Measurements from ENCODE around the gene CAPN1. TPM values are rescaled to one million over a fixed set of nuclear protein-coding genes. Genes with fewer than 3 reads are reported as not detected.
"Not testable (repeated sequence)": the region's sequence is repeated elsewhere in the genome, so short reads cannot be mapped to it uniquely, and the experiment has no call there.

Gene CAPN1
- total RNA-seq, 3 donors from 2014 or later = 65.5 to 86.2 (median 81.9) TPM

DNA sequence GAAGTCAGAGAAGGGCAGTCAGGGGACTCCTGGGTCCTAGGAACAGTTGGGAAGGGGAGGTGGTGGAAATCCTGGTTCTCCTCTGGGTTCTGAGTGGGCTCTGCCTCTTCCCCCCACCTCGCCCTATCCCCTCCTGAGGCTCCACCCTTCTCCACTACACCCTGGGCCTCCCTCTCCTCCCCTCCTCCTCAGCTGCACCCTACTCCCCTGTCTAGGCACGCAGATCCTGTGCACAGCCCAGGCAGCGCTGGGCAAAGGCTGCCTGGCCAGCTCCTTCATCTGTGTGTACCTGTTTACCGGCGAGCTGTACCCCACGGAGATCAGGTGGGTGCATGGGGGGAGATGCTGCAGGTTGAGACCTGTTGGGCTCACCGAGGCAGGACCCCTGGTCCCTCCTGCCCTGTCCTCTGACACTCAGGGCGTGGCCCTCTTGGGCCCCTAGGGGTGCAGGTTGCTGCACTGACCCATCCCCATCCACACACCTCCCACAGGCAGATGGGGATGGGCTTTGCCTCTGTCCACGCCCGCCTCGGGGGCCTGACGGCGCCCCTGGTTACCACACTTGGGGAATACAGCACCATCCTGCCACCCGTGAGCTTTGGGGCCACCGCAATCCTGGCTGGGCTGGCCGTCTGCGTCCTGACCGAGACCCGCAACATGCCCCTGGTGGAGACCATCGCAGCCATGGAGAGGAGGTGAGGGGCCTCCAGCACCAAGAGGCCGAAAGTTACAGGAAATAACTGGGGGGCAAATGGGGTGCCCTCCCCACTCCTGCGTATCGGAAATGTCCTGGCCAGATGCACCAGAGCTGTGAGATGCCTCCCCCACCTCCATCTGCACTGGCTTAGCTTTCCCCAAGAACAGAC, 54.7 kb downstream of the CAPN1 start:
- ATAC-seq (no peak), DNase-seq (no peak)
- no peaks in the 10 kb centered on the region for H3K9me3 Mint-ChIP-seq
- no peaks in the 10 kb centered on the region for H3K4me1 Mint-ChIP-seq (ENCODE audit: low read depth)
- no peaks in the 10 kb centered on the region for H3K36me3 Mint-ChIP-seq (ENCODE audit: insufficient read depth)
- no peak overlapping the region for H3K4me3 Mint-ChIP-seq
- peaks cover 5% of the 10 kb centered on the region for H3K27me3 Mint-ChIP-seq (ENCODE audit: low read depth)

DNA sequence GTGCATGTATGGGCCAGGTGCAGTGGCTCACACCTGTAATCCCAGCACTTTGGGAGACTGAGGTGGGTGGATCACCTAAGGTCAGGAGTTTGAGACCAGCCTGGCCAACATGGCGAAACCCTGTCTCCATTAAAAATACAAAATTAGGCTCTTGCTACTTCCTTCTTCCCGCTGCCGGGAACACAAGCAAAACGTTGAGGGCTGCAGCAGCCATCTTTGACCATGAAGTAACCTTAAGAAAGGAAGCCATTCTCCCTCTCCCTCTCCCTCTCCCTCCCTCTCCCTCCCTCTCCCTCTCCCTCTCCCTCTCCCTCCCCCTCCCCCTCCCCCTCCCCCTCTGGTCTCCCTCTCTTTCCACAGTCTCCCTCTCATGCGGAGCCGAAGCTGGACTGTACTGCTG, 56.6 kb downstream of the CAPN1 start:
- not testable (repeated sequence) for ATAC-seq; DNase-seq; H3K9me3 Mint-ChIP-seq; H3K36me3 Mint-ChIP-seq (ENCODE audit: insufficient read depth); H3K4me3 Mint-ChIP-seq; H3K27me3 Mint-ChIP-seq (ENCODE audit: low read depth); H3K4me1 Mint-ChIP-seq (ENCODE audit: low read depth)

DNA sequence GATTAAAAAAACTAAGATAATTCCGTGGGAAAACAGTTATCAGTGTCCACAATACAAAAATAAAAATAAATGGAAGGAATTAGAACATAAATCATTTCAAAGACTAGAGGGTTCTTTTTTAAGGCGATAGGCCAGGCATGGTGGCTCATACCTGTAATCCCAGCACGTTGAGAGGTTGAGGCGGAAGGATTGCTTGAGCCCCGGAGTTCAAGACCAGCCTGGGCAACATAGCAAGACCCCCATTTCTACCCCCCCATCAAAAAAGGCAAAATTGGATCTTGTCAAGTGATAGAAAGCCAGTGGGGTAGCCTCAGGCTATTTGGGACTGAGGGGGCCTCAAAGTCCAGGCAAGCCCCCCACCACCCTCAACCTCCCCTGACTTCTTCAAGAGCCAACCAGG, 59.4 kb downstream of the CAPN1 start:
- Mint-ChIP-seq H3K4me3 (no peak overlapping the region), H3K36me3 (ENCODE audit: insufficient read depth) (no peaks in the 10 kb centered on the region), H3K9me3 (peaks cover 8% of the 10 kb centered on the region), H3K4me1 (ENCODE audit: low read depth) (no peaks in the 10 kb centered on the region), H3K27me3 (ENCODE audit: low read depth) (peaks cover 3% of the 10 kb centered on the region)
- DNase-seq = no peak
- no peak for ATAC-seq

DNA sequence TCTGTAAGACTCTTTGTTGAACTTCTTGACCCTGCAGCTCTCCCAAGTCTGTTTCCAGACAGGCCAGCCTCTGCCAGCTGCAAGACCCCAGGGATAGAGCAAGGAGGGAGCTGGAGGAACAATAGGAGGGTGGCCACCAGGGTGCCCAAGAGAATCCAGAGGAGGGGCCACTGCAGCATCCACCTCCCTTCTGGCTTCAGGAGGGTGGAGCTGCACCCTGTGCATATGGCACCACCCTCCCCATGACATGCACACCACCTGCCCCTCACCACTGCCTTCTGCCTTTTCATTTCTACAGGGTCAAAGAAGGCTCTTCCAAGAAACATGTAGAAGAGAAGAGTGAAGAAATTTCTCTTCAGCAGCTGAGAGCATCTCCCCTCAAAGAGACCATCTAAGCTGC, 60.0 kb downstream of the CAPN1 start:
- H3K4me3 Mint-ChIP-seq = no peak overlapping the region
- ATAC-seq (no peak), DNase-seq (no peak)
- H3K27me3 Mint-ChIP-seq (ENCODE audit: low read depth) = peaks cover 3% of the 10 kb centered on the region
- H3K9me3 Mint-ChIP-seq = peaks cover 8% of the 10 kb centered on the region
- H3K36me3 Mint-ChIP-seq (ENCODE audit: insufficient read depth) = no peaks in the 10 kb centered on the region
- no peaks in the 10 kb centered on the region for H3K4me1 Mint-ChIP-seq (ENCODE audit: low read depth)

GRCh38 chr11:65242389-65242788, 60.7 kb downstream of the CAPN1 start:
- ATAC-seq (no peak), DNase-seq (no peak)
- Mint-ChIP-seq H3K4me1 (ENCODE audit: low read depth) (no peaks in the 10 kb centered on the region), H3K36me3 (ENCODE audit: insufficient read depth) (no peaks in the 10 kb centered on the region), H3K9me3 (peaks cover 8% of the 10 kb centered on the region), H3K27me3 (ENCODE audit: low read depth) (peaks cover 4% of the 10 kb centered on the region), H3K4me3 (no peak overlapping the region)

GRCh38 chr11:65243797-65244196, 62.1 kb downstream of the CAPN1 start:
- peaks cover 8% of the 10 kb centered on the region for H3K9me3 Mint-ChIP-seq
- H3K36me3 Mint-ChIP-seq (ENCODE audit: insufficient read depth) = no peaks in the 10 kb centered on the region
- peaks cover 3% of the 10 kb centered on the region for H3K27me3 Mint-ChIP-seq (ENCODE audit: low read depth)
- no peak for ATAC-seq
- no peak overlapping the region for H3K4me3 Mint-ChIP-seq
- no peaks in the 10 kb centered on the region for H3K4me1 Mint-ChIP-seq (ENCODE audit: low read depth)
- no peak for DNase-seq

DNA sequence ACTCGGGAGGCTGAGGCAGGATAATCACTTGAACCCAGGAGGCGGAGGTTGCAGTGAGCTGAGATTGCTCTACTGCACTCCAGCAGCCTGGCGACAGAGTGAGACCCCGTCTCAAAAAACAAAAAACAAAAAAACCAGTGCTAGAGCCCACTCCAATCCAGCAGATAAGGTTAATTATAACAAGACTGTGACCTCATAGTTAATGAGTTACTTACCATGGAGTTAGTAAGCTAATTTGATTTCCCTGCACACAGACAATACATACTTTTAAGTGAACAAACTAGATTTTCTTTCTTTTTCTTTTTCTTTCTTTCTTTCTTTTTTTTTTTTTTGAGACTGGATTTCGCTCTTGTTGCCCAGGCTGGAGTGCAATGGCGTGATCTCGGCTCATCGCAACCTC, 63.3 kb downstream of the CAPN1 start:
- not testable (repeated sequence) for DNase-seq; H3K4me1 Mint-ChIP-seq (ENCODE audit: low read depth)

DNA sequence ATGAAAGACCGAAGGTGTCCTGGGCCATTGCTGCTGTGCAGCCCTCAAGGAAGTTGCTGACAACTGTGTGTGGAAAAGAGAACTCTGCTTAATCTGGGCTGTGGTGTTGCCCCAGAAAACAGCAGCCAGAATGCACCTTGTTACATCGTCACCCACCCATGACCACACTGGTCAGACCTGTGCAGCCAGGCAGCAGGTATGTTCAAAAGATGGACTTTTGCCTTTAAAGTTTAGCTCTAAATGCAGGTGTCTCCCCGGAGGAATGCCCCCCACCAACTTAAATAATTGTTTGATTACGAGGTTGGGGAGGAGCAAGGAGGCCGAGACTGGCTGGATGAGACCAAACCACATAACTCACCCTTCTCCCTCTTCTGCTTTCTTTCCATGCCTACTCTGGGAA, 64.8 kb downstream of the CAPN1 start:
- DNase-seq = no peak
- Mint-ChIP-seq H3K4me3 (no peak overlapping the region), H3K9me3 (peaks cover 8% of the 10 kb centered on the region)

More for the DNA sequence above, 63.3 kb downstream of the CAPN1 start:
- not testable (repeated sequence) for H3K9me3 Mint-ChIP-seq; ATAC-seq; H3K36me3 Mint-ChIP-seq (ENCODE audit: insufficient read depth); H3K27me3 Mint-ChIP-seq (ENCODE audit: low read depth); H3K4me3 Mint-ChIP-seq

GRCh38 chr11:65248184-65248710, 66.5 kb downstream of the CAPN1 start:
- H3K27me3 Mint-ChIP-seq (ENCODE audit: low read depth); ATAC-seq; H3K9me3 Mint-ChIP-seq; H3K4me1 Mint-ChIP-seq (ENCODE audit: low read depth); H3K4me3 Mint-ChIP-seq; H3K36me3 Mint-ChIP-seq (ENCODE audit: insufficient read depth); DNase-seq: not testable (repeated sequence)

More for the DNA sequence above, 64.8 kb downstream of the CAPN1 start:
- Mint-ChIP-seq H3K27me3 (ENCODE audit: low read depth) (peaks cover 2% of the 10 kb centered on the region), H3K36me3 (ENCODE audit: insufficient read depth) (no peaks in the 10 kb centered on the region), H3K4me1 (ENCODE audit: low read depth) (no peaks in the 10 kb centered on the region)
- ATAC-seq = no peak

DNA sequence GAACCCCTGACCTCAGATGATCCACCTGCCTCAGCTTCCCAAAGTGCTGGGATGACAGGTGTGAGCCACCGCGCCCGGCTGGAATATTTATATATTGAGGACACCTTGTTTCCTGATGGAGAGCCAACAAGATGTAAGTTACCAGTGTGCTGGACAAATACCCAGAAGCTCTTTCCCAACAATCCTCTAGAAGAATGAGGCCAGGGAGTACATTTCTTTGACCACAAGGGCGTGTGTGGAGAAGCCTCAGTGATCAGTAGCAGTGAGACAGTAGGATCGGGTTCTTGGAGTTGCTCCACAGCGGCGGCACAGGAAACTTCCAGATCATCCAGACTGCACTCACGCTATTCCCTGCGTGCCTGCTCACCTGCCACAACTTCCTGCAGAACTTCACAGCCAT, 69.7 kb downstream of the CAPN1 start:
- no peak for ATAC-seq
- Mint-ChIP-seq H3K9me3 (no peaks in the 10 kb centered on the region), H3K4me1 (ENCODE audit: low read depth) (no peaks in the 10 kb centered on the region), H3K36me3 (ENCODE audit: insufficient read depth) (no peaks in the 10 kb centered on the region), H3K4me3 (no peak overlapping the region), H3K27me3 (ENCODE audit: low read depth) (peaks cover 2% of the 10 kb centered on the region)
- no peak for DNase-seq

DNA sequence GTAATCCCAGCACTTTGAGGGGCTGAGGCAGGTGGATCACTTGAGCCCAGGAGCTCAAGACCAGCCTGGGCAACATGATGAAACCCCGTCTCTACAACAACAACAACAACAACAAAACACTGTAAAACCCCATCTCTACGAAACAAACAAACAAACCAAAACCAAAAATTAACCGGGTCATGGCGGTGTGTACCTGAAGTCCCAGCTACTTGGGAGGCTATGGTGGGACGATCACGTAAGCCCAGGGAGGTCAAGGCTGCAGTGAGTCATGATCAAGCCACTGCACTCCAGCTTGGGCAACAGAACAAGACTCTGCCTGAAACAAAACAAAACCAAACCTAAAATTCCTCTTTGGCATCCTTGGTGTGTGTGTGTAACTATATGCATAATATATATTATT, 73.0 kb downstream of the CAPN1 start:
- Mint-ChIP-seq H3K4me1 (ENCODE audit: low read depth) (peaks cover 2% of the 10 kb centered on the region), H3K36me3 (ENCODE audit: insufficient read depth) (no peaks in the 10 kb centered on the region), H3K9me3 (no peaks in the 10 kb centered on the region), H3K27me3 (ENCODE audit: low read depth) (no peaks in the 10 kb centered on the region), H3K4me3 (no peak overlapping the region)
- DNase-seq (no peak), ATAC-seq (no peak)

GRCh38 chr11:65258988-65259387, 77.3 kb downstream of the CAPN1 start:
- Mint-ChIP-seq H3K4me3 (no peak overlapping the region), H3K36me3 (ENCODE audit: insufficient read depth) (no peaks in the 10 kb centered on the region)
- no peak for ATAC-seq

GRCh38 chr11:65260302-65260701, 78.6 kb downstream of the CAPN1 start:
- peaks cover 5% of the 10 kb centered on the region for H3K36me3 Mint-ChIP-seq (ENCODE audit: insufficient read depth)
- ATAC-seq (no peak), DNase-seq (no peak)
- H3K4me1 Mint-ChIP-seq (ENCODE audit: low read depth) = peaks cover 21% of the 10 kb centered on the region
- H3K4me3 Mint-ChIP-seq = peak overlapping the region; percentile 94
- H3K9me3 Mint-ChIP-seq = no peaks in the 10 kb centered on the region
- peaks cover 2% of the 10 kb centered on the region for H3K27me3 Mint-ChIP-seq (ENCODE audit: low read depth)

More at GRCh38 chr11:65258988-65259387, 77.3 kb downstream of the CAPN1 start:
- H3K9me3 Mint-ChIP-seq = no peaks in the 10 kb centered on the region
- peaks cover 15% of the 10 kb centered on the region for H3K4me1 Mint-ChIP-seq (ENCODE audit: low read depth)
- no peak for DNase-seq
- H3K27me3 Mint-ChIP-seq (ENCODE audit: low read depth) = peaks cover 2% of the 10 kb centered on the region

- DNase-seq (no peak), ATAC-seq (peak in 1 of 2 donors; percentile 32)
- H3K36me3 Mint-ChIP-seq (ENCODE audit: insufficient read depth) = peaks cover 7% of the 10 kb centered on the region
- H3K9me3 Mint-ChIP-seq = no peaks in the 10 kb centered on the region
- H3K27me3 Mint-ChIP-seq (ENCODE audit: low read depth) = peaks cover 2% of the 10 kb centered on the region
- peaks cover 26% of the 10 kb centered on the region for H3K4me1 Mint-ChIP-seq (ENCODE audit: low read depth)
- peak overlapping the region; percentile 94 for H3K4me3 Mint-ChIP-seq
Measured at GRCh38 chr11:65260756-65261590, 79.2 kb downstream of the CAPN1 start.
